HEK293 (cell line): ENCODE results near the gene RNF43.

Source experiments
- BCL11B ChIP-seq: fragments of 450-650 bp; formaldehyde crosslinking; IDR thresholded peaks from 2 replicates; pipeline ENCODE4 v1.5.1; 2016; ENCODE audit warnings: low read depth, missing biosample characterization, missing genetic modification characterization
- CTCF ChIP-seq: fragments of 450-650 bp; formaldehyde crosslinking; IDR thresholded peaks from 2 replicates; pipeline ENCODE4 v1.5.1; 2016; ENCODE audit warnings: missing biosample characterization, missing genetic modification characterization
- HOXA7 ChIP-seq: sonication (generic); formaldehyde crosslinking; IDR thresholded peaks from 2 replicates; pipeline ENCODE4 v1.8.1; 2022; ENCODE audit warnings: missing genetic modification reagents, borderline replicate concordance
- PRDM4 ChIP-seq: fragments of 450-650 bp; formaldehyde crosslinking; IDR thresholded peaks from 2 replicates; pipeline ENCODE4 v1.5.1; 2017; ENCODE audit warnings: missing biosample characterization, missing genetic modification characterization
- REPIN1 ChIP-seq: fragments of 450-650 bp; formaldehyde crosslinking; IDR thresholded peaks from 2 replicates; pipeline ENCODE4 v1.5.1; 2017; ENCODE audit warnings: missing biosample characterization, missing genetic modification characterization, low read depth
- SP2 ChIP-seq: fragments of 450-650 bp; formaldehyde crosslinking; IDR thresholded peaks from 2 replicates; pipeline ENCODE4 v1.5.1; 2016; ENCODE audit warnings: missing biosample characterization, missing genetic modification characterization
- YY1 ChIP-seq: fragments of 450-650 bp; formaldehyde crosslinking; IDR thresholded peaks from 2 replicates; pipeline ENCODE4 v1.5.1; 2018; ENCODE audit warnings: missing biosample characterization, missing genetic modification characterization
- ZNF19 ChIP-seq: fragments of 450-650 bp; formaldehyde crosslinking; IDR thresholded peaks from 2 replicates; pipeline ENCODE4; 2016; ENCODE audit warnings: missing biosample characterization, missing genetic modification characterization, low read depth
- ZNF274 ChIP-seq, 2 experiments: fragments of 200-500 bp in 1 of 2; fragments of 450-650 bp in 1 of 2; sonication (Bioruptor generic) in 1 of 2; formaldehyde crosslinking in 1 of 2; IDR thresholded peaks; 2 replicates each; pipeline versions ENCODE4 v1.5.1 to v1.6.1; 2014 to 2016; ENCODE audit warnings: borderline replicate concordance in 1 of 2, inconsistent platforms in 1 of 2, low read length in 1 of 2, missing biosample characterization in 1 of 2, missing genetic modification characterization in 1 of 2
- ZNF324 ChIP-seq: fragments of 450-650 bp; formaldehyde crosslinking; IDR thresholded peaks from 2 replicates; pipeline ENCODE4 v1.5.1; 2016; ENCODE audit warnings: missing biosample characterization, missing genetic modification characterization
- ZNF670 ChIP-seq: fragments of 450-650 bp; formaldehyde crosslinking; IDR thresholded peaks from 2 replicates; pipeline ENCODE4 v1.5.1; 2016; ENCODE audit warnings: missing biosample characterization, missing genetic modification characterization, low read depth
- ZNF76 ChIP-seq: fragments of 450-650 bp; formaldehyde crosslinking; IDR thresholded peaks from 2 replicates; pipeline ENCODE4; 2016; ENCODE audit warnings: low read depth, missing biosample characterization, missing genetic modification characterization, borderline replicate concordance
- ZNF792 ChIP-seq: fragments of 450-650 bp; formaldehyde crosslinking; IDR thresholded peaks from 2 replicates; pipeline ENCODE4 v1.5.1; 2016; ENCODE audit warnings: missing biosample characterization, missing genetic modification characterization

GRCh38 chr17:58378733-58379510 lies 38.4 kb downstream of the RNF43 start:
- no peak for TF ChIP-seq PRDM4 (tag by site-specific recombination)
- TF ChIP-seq CTCF (tag by site-specific recombination), result no peak
- no peak for TF ChIP-seq ZNF76 (tag by site-specific recombination)
- no peak for TF ChIP-seq ZNF274 (IDR thresholded peaks at IDR 0.05; ENCODE audit: low read length)
- no peak for TF ChIP-seq ZNF274 (tag by site-specific recombination; IDR thresholded peaks at IDR 0.05; ENCODE audit: borderline replicate concordance)
- no peak for TF ChIP-seq ZNF19 (tag by site-specific recombination)
- TF ChIP-seq ZNF792 (tag by site-specific recombination), result no peak
- no peak for TF ChIP-seq ZNF670 (tag by site-specific recombination)
- no peak for TF ChIP-seq HOXA7
- no peak for TF ChIP-seq YY1
- no peak for TF ChIP-seq ZNF324 (tag by site-specific recombination)
- no peak for TF ChIP-seq BCL11B (tag by site-specific recombination)
- TF ChIP-seq REPIN1, result no peak
- TF ChIP-seq SP2 (tag by site-specific recombination), result no peak
